ENCODE measurements around the gene ST7L. TPM values are rescaled to one million over a fixed set of nuclear protein-coding genes. Genes with fewer than 3 reads are reported as not detected.

Gene ST7L
- total and polyA plus RNA-seq, 10 of the 15 experiments (the other 5 are each of a cell fraction or from before 2014, with no cell fraction given): 3.6 to 13.7 (median 8.9) TPM

GRCh38 chr1:112506306-112506705, 112.6 kb downstream of the ST7L start (continued):
- TF ChIP-seq ZBTB11 (CRISPR knock-in tag; IDR thresholded peaks at IDR 0.05) (no peak), ZNF274 (IDR thresholded peaks at IDR 0.05; ENCODE audit: insufficient read depth, insufficient read length) (no peak), KAT2A (conservative IDR thresholded peaks at IDR 0.05; ENCODE audit: control insufficient read depth, low read depth, low read length) (no peak), YBX1 (IDR thresholded peaks at IDR 0.05) (no peak), CUX1 (IDR thresholded peaks at IDR 0.05; ENCODE audit: insufficient replicate concordance, low read depth, low read length) (no peak), TARDBP (IDR thresholded peaks at IDR 0.05; ENCODE audit: borderline replicate concordance) (no peak)

Measured in GM12878 (cell line).